Effector memory CD8-positive, alpha-beta T cell (primary cell): ENCODE results near the gene MAPRE2.

Experiments
- ATAC-seq: fragments of 150-1000 bp; cut with Tn5 transposase; replicated peaks from 2 replicates; pipeline ENCODE4 v1.10.0; 2021; ENCODE audit warnings: mild to moderate bottlenecking, moderate library complexity
- DNase-seq, 3 experiments: peaks; one replicate each; pipeline ENCODE4 v3.0.0; 2021
- H3K27ac Mint-ChIP-seq, 2 donors: one replicate each; pipeline ENCODE4 v1.8.0; 2022; ENCODE audit warnings: mild to moderate bottlenecking in 2 of 2, mixed read lengths in 2 of 2, moderate library complexity in 2 of 2
- H3K27me3 Mint-ChIP-seq, 2 donors: one replicate each; pipeline ENCODE4 v1.8.0; 2022; ENCODE audit warnings: mixed read lengths in 2 of 2
- H3K36me3 Mint-ChIP-seq: one replicate; pipeline ENCODE4 v1.8.0; 2022; ENCODE audit warnings: mild to moderate bottlenecking, moderate library complexity, mixed read lengths; ENCODE audit not compliant: insufficient read depth
- H3K4me1 Mint-ChIP-seq, 2 donors: one replicate each; pipeline ENCODE4 v1.8.0; 2022; ENCODE audit warnings: low read depth in 2 of 2, mixed read lengths in 2 of 2
- H3K4me3 Mint-ChIP-seq, 2 donors: one replicate each; pipeline ENCODE4 v1.8.0; 2022; ENCODE audit warnings: mild to moderate bottlenecking in 2 of 2, mixed read lengths in 2 of 2, moderate library complexity in 2 of 2
- H3K9me3 Mint-ChIP-seq, 2 donors: one replicate each; pipeline ENCODE4 v1.8.0; 2022; ENCODE audit warnings: mixed read lengths in 2 of 2

Gene MAPRE2

DNA sequence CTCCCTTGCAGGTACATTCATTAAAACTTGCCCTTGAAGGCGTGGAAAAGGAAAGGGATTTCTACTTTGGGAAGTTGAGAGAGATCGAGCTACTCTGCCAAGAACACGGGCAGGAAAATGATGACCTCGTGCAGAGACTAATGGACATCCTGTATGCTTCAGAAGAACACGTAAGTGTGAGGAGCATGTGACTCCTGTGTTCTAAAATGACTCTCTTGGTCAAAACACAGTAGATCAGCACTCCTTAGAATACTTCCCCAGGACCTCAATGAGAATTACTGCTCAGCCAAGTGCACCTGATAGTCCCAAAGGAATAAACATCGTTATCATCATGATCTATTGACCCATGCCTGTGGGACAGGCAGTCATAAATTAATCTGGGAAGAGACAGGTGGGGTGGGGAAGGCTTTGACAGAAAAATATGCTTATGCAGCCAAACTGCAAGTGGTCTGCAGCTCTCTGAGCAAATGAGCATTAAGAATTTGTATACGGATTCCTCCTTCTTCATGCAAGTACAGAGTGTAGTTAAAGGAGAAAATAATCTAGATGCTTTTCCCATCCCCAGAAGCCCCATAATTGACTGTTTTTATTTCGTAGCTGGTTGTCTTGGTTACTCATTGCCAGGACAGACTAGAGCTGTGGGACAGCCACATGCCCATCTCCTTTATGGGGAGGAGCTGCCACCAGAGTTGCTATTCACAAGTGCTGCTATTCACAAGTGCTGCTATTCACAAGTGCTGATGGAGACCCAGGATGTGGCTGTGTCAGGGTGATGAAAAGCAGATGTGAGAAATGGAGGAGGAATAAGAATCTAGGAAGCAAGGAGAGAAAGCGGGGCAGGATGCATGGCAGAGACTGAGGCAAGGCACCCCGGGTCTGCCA is 91.0 kb downstream of the MAPRE2 start:
- H3K4me3 Mint-ChIP-seq, result no peak overlapping the region
- peaks cover 8 to 22% of the 10 kb centered on the region in 2 donors for H3K4me1 Mint-ChIP-seq
- H3K36me3 Mint-ChIP-seq, result peaks cover 47% of the 10 kb centered on the region
- DNase-seq (no peak), ATAC-seq (peak; percentile 22)
- H3K9me3 Mint-ChIP-seq, result no peaks in the 10 kb centered on the region
- H3K27ac Mint-ChIP-seq, result peak overlapping the region; percentile 2 to 81
- no peaks in the 10 kb centered on the region for H3K27me3 Mint-ChIP-seq

- Mint-ChIP-seq H3K27ac (peak overlapping the region in 1 of 2 donors; percentile 24), H3K27me3 (no peaks in the 10 kb centered on the region), H3K9me3 (no peaks in the 10 kb centered on the region), H3K36me3 (peaks cover 43% of the 10 kb centered on the region), H3K4me3 (no peak overlapping the region), H3K4me1 (peaks cover 6 to 20% of the 10 kb centered on the region in 2 donors)
- ATAC-seq, result no peak
- DNase-seq, result no peak
These were observed 93.0 kb downstream of the MAPRE2 start for GRCh38 chr18:35134190-35134730.

- no peak for ATAC-seq
- Mint-ChIP-seq H3K27me3 (no peaks in the 10 kb centered on the region), H3K27ac (peak overlapping the region in 1 of 2 donors; percentile 24), H3K36me3 (peaks cover 41% of the 10 kb centered on the region), H3K4me3 (no peak overlapping the region), H3K9me3 (no peaks in the 10 kb centered on the region), H3K4me1 (peaks cover 6 to 15% of the 10 kb centered on the region in 2 donors)
- no peak for DNase-seq
These were observed 93.7 kb downstream of the MAPRE2 start for GRCh38 chr18:35134791-35135531.

- Mint-ChIP-seq H3K4me1 (peaks cover 6 to 11% of the 10 kb centered on the region in 2 donors), H3K27me3 (no peaks in the 10 kb centered on the region), H3K36me3 (peaks cover 40% of the 10 kb centered on the region), H3K4me3 (no peak overlapping the region), H3K27ac (peak overlapping the region; percentile 8 to 18), H3K9me3 (no peaks in the 10 kb centered on the region)
- ATAC-seq, result no peak
- DNase-seq, result no peak
These were observed 95.0 kb downstream of the MAPRE2 start for GRCh38 chr18:35136248-35136647.

DNA sequence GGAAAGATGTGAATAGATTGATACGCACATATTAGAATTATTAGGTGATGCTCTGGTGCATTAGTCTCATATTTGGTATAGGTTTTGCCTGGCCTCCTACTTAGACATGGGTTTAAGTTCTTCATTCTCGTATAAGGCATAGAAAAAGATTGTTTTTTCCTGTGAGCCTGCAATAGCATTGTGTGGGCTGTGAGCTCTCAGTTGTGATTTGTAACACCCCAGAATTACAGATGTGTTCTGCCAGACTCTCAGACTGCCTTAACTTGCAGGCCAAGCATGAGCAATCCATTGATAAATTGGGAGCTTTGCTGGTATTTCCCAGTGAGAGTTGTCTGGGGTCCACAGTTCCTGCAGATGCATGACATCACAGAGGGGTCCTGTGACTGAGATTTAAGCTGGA is 95.7 kb downstream of the MAPRE2 start:
- Mint-ChIP-seq H3K27me3 (no peaks in the 10 kb centered on the region), H3K36me3 (peaks cover 40% of the 10 kb centered on the region), H3K9me3 (no peaks in the 10 kb centered on the region), H3K4me3 (no peak overlapping the region), H3K27ac (peak overlapping the region in 1 of 2 donors; percentile 18), H3K4me1 (peaks cover 5 to 10% of the 10 kb centered on the region in 2 donors)
- ATAC-seq (no peak), DNase-seq (no peak)

- H3K4me3 Mint-ChIP-seq, result no peak overlapping the region
- H3K9me3 Mint-ChIP-seq, result no peaks in the 10 kb centered on the region
- ATAC-seq (no peak), DNase-seq (no peak)
- H3K27ac Mint-ChIP-seq, result peak overlapping the region; percentile 33 to 62
- peaks cover 47% of the 10 kb centered on the region for H3K36me3 Mint-ChIP-seq
- peaks cover 4 to 8% of the 10 kb centered on the region in 2 donors for H3K4me1 Mint-ChIP-seq
- no peaks in the 10 kb centered on the region for H3K27me3 Mint-ChIP-seq
These were observed 96.4 kb downstream of the MAPRE2 start for GRCh38 chr18:35137632-35138031.

DNA sequence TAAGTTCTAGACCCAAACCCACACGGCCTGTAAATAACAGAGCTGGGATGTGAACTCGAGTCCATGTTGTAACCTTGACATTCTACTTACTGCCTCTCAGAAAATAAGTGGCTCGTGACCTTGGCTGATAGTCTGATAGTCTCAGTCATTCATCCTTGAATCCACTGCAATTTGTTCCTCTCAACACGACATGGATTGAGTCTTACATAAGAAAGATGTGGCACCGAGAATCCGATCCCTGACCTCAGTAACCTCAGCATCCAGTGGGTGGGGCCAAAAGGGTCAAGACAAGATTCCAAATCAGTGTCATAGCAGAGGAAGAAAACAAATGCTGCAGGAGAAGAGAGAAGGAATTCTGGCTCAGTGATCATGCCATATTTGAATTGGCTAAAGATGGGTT is 97.6 kb downstream of the MAPRE2 start:
- DNase-seq (no peak), ATAC-seq (no peak)
- no peak overlapping the region for H3K4me3 Mint-ChIP-seq
- H3K36me3 Mint-ChIP-seq, result peaks cover 42% of the 10 kb centered on the region
- H3K4me1 Mint-ChIP-seq, result peaks cover 1 to 5% of the 10 kb centered on the region in 2 donors
- no peaks in the 10 kb centered on the region for H3K27me3 Mint-ChIP-seq
- peak overlapping the region in 1 of 2 donors; percentile 60 for H3K27ac Mint-ChIP-seq
- no peaks in the 10 kb centered on the region for H3K9me3 Mint-ChIP-seq

DNA sequence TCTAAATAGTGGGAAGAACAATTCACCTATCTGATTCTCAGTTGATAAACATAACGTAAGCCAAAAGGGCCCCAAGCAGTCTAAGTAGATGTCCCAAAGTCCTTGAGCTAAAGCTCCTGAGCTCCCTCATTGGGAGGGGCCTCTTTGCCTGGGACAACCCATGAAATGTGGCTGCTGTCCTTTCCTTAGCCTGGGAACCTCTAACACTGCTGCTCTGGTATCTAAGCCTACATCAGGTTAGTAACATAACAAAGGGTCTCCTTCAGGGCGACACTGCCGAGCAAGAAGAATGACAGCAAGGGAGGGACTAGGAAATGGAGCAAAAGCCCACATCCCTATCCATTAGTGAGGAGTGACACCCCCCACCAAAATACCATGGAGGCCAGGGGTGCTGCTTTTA is 98.3 kb downstream of the MAPRE2 start:
- Mint-ChIP-seq H3K27me3 (no peaks in the 10 kb centered on the region), H3K9me3 (no peaks in the 10 kb centered on the region), H3K36me3 (peaks cover 42% of the 10 kb centered on the region), H3K4me1 (peaks cover 1 to 4% of the 10 kb centered on the region in 2 donors), H3K27ac (no peak overlapping the region), H3K4me3 (no peak overlapping the region)
- no peak for DNase-seq
- ATAC-seq, result no peak

DNA sequence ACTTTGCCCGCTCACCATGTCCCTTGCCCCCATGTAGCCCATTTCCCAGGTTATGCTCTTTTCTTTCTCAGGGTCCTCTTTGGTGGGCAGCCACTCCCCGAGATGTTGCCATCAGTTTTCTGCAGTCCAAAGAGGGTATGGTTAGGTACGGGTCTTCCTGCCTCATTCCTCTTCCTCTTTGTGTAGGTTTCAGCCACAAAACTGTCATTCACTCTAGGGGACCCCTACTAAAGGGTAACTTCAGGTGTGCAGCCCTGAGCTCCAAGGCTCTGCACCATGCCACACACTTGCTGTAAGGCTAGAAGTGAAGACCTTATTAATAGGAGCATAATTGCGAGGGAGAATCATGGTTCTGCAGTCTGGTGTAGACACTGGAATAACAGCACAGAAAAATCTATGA is 99.9 kb downstream of the MAPRE2 start:
- no peak overlapping the region for H3K4me3 Mint-ChIP-seq

GRCh38 chr18:35141567-35142274 is 100.5 kb downstream of the MAPRE2 start:
- peaks cover 1 to 4% of the 10 kb centered on the region in 2 donors for H3K4me1 Mint-ChIP-seq
- no peak for DNase-seq
- peak overlapping the region; percentile 57 to 60 for H3K27ac Mint-ChIP-seq
- no peak overlapping the region for H3K4me3 Mint-ChIP-seq
- H3K27me3 Mint-ChIP-seq, result no peaks in the 10 kb centered on the region
- H3K36me3 Mint-ChIP-seq, result peaks cover 35% of the 10 kb centered on the region
- H3K9me3 Mint-ChIP-seq, result no peaks in the 10 kb centered on the region
- no peak for ATAC-seq

More for the DNA sequence above, 99.9 kb downstream of the MAPRE2 start:
- DNase-seq, result no peak
- H3K27me3 Mint-ChIP-seq, result no peaks in the 10 kb centered on the region
- H3K27ac Mint-ChIP-seq, result peak overlapping the region in 1 of 2 donors; percentile 57
- H3K36me3 Mint-ChIP-seq, result peaks cover 38% of the 10 kb centered on the region
- peaks cover 1 to 4% of the 10 kb centered on the region in 2 donors for H3K4me1 Mint-ChIP-seq
- H3K9me3 Mint-ChIP-seq, result no peaks in the 10 kb centered on the region
- ATAC-seq, result no peak

DNA sequence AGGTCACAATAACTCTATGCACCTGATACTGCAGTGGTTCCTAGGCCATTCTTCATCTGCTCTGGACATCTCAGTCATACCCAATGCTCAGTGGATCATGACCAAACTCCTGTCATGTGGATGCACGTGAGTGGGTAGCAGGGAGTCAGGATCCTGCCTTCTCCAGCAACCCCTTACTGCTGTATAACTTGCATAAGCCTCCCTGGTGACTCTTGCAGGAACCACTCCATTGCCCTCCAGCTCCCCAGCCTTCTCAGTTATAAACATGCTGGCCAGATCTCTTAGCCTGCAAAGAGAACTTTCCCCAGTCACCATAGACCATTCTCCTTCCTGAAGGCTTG is 101.0 kb downstream of the MAPRE2 start:
- peak overlapping the region in 1 of 2 donors; percentile 2 for H3K27ac Mint-ChIP-seq
- H3K9me3 Mint-ChIP-seq, result no peaks in the 10 kb centered on the region
- H3K4me1 Mint-ChIP-seq, result peaks cover 1 to 4% of the 10 kb centered on the region in 2 donors
- peaks cover 35% of the 10 kb centered on the region for H3K36me3 Mint-ChIP-seq
- DNase-seq, result no peak
- no peak overlapping the region for H3K4me3 Mint-ChIP-seq
- no peaks in the 10 kb centered on the region for H3K27me3 Mint-ChIP-seq
- ATAC-seq, result no peak

DNA sequence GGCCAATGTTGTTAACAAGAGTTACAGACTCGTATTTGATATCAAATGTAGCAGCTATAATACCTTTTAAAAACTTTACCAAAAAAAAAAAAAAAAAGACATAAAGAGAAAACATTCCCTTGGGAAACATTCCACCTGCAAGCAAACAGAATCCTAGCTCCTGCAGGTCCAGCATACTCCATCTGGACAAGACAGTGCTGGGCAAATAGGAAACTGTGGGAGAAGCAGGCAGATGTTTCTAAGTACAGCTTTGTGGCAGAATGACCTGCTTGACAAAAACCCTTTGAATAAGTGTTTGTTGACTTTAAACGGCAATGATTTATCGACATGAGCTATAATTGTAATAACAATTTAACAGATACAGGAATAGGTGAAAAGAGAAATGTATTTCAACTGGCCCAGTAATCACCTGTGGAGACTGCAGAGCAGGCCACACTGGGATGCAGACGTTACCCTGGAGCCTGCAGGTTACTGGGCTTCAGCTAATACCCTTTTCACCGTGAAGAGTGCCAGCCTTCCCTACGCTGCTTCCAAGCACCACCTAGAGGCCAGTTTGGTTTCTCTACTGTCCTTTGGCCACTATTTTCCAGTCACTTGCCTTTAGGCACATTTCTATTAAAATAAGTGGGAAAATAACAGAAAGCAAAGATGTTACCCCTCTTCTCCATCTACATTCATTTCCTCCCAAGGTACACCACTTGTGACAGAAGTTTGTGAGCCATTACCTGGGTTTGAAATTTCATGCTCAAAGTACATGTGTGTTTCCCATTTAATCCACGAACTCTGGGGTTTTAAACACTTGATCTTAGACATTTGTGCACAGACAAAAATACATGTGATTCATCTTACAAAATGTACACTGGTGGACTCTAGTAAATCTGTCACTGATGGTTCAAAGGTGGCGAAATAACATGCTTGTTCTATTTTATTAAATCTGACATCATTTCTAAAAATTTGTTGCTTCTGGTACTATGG is 102.7 kb downstream of the MAPRE2 start:
- Mint-ChIP-seq H3K9me3 (peaks cover 0 to 6% of the 10 kb centered on the region in 2 donors), H3K4me1 (no peaks in the 10 kb centered on the region), H3K4me3 (no peak overlapping the region), H3K27me3 (no peaks in the 10 kb centered on the region), H3K27ac (no peak overlapping the region), H3K36me3 (peaks cover 24% of the 10 kb centered on the region)
- ATAC-seq (peak; percentile 60), DNase-seq (peak; percentile 22 to 31 (median 26))
